Peyer's patch (tissue), 4 donors: ENCODE measurements around the gene ZNF774. TPM values are rescaled to one million over a fixed set of nuclear protein-coding genes. Genes with fewer than 3 reads are reported as not detected.

Experiments used
- DNase-seq, 3 donors: peaks; one replicate each; pipeline ENCODE4 v3.0.0-alpha.2; 2017 to 2019
- H3K27ac ChIP-seq, 4 donors: fragments of 200-600 bp; sonication (generic); one replicate each; pipeline ENCODE4 v1.5.1; 2016 to 2019
- H3K27me3 ChIP-seq, 2 donors: fragments of 200-600 bp; sonication (generic); one replicate each; pipeline ENCODE4 v1.5.1; 2019
- H3K36me3 ChIP-seq, 3 donors: fragments of 200-600 bp; sonication (generic); one replicate each; pipeline ENCODE4 v1.5.1; 2016 to 2019
- H3K4me1 ChIP-seq, 4 donors: fragments of 200-600 bp; sonication (generic); one replicate each; pipeline ENCODE4 v1.5.1; 2016 to 2019
- H3K4me3 ChIP-seq, 4 donors: fragments of 200-600 bp; sonication (generic); 1 replicate in 3 of 4; 2 replicates in 1 of 4; pipeline ENCODE4 v1.5.1; 2016 to 2019; ENCODE audit warnings: mild to moderate bottlenecking in 1 of 4
- H3K9me3 ChIP-seq, 4 donors: fragments of 200-600 bp; sonication (generic); one replicate each; pipeline ENCODE4 v1.5.1; 2016 to 2019; ENCODE audit warnings: mild to moderate bottlenecking in 1 of 4
- POLR2A ChIP-seq, 2 donors: fragments of 450-650 bp; IDR thresholded peaks; one replicate each; pipeline ENCODE4 v1.5.1; 2017; ENCODE audit warnings: antibody characterized with exemption in 2 of 2, mild to moderate bottlenecking in 2 of 2, moderate library complexity in 2 of 2
- total RNA-seq, 4 donors: library from RNA; depleted of rRNA; stranded (reverse); fragments of >200 nt; gene quantifications; one replicate each; pipeline ENCODE4 v1.1.0, GENCODE V29; 2016
- TF ChIP-seq, protein P1 (sequence below), 6 experiments: fragments of 450-650 bp in 4 of 6; fragments of 200-600 bp in 2 of 6; sonication (generic) in 1 of 6; IDR thresholded peaks; one replicate each; pipeline ENCODE4 v1.5.1; 2017 to 2019; ENCODE audit warnings: antibody characterized with exemption in 6 of 6, mild to moderate bottlenecking in 3 of 6, moderate library complexity in 1 of 6

ZNF774 gene
- total RNA-seq, 4 donors from 2014 or later = 4.0 to 11.7 (median 8.7) TPM

DNA sequence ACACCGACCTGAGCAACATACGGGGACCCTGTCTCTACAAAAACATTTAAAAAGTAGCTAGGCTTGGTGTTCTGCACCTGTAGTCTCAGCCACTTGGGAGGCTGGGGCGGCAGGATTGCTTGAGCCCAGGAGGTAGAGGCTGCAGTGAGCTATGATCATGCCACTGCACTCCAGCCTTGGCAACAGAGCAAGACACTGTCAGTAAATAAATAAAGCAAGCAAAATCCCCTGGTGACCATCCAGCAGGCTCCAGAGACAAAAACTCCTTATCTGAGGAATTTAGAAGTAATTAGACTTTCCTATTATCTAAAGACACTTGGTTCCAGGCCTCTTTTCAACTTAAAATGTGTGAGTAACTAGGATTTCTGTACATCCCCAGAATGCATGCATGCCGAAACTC is 29.5 kb upstream of the ZNF774 start:
- no peak overlapping the region for H3K27ac ChIP-seq
- TF ChIP-seq POLR2A (IDR thresholded peaks at IDR 0.05) = no peak
- TF ChIP-seq, protein P1, sequence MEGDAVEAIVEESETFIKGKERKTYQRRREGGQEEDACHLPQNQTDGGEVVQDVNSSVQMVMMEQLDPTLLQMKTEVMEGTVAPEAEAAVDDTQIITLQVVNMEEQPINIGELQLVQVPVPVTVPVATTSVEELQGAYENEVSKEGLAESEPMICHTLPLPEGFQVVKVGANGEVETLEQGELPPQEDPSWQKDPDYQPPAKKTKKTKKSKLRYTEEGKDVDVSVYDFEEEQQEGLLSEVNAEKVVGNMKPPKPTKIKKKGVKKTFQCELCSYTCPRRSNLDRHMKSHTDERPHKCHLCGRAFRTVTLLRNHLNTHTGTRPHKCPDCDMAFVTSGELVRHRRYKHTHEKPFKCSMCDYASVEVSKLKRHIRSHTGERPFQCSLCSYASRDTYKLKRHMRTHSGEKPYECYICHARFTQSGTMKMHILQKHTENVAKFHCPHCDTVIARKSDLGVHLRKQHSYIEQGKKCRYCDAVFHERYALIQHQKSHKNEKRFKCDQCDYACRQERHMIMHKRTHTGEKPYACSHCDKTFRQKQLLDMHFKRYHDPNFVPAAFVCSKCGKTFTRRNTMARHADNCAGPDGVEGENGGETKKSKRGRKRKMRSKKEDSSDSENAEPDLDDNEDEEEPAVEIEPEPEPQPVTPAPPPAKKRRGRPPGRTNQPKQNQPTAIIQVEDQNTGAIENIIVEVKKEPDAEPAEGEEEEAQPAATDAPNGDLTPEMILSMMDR (IDR thresholded peaks at IDR 0.05) = no peak

DNA sequence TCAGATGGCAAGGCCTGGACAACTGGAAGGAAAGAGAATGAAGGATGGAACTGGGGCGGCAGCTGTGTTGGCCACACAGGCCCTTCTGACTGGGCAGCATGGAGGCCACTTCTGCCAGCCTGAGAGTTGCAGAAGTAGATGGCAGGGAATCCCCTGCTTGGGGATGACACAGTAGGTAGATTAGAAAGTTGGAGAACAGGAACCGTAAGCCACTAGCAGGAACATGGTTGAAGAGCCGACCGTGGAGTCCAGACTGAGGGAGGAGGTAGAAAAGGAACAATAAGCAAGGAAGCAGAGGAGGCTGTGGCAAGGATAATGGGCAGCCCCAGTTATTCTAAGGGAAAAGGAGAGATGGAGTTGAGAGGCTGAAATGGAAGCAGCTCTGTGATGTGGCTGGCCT is 26.4 kb upstream of the ZNF774 start:
- Histone ChIP-seq H3K36me3 (no peaks in the 10 kb centered on the region), H3K4me1 (no peaks in the 10 kb centered on the region), H3K4me3 (no peak overlapping the region), H3K27ac (no peak overlapping the region), H3K9me3 (no peaks in the 10 kb centered on the region), H3K27me3 (no peaks in the 10 kb centered on the region)
- no peak for DNase-seq
- no peak for TF ChIP-seq POLR2A (IDR thresholded peaks at IDR 0.05)
- TF ChIP-seq, protein P1 (IDR thresholded peaks at IDR 0.05) = no peak

More for the DNA sequence above, 29.5 kb upstream of the ZNF774 start:
- no peak overlapping the region for H3K4me3 ChIP-seq
- H3K9me3 ChIP-seq = no peaks in the 10 kb centered on the region
- no peak for DNase-seq
- H3K4me1 ChIP-seq = peaks cover 0 to 8% (median 0%) of the 10 kb centered on the region in 4 donors
- no peaks in the 10 kb centered on the region for H3K27me3 ChIP-seq
- H3K36me3 ChIP-seq = no peaks in the 10 kb centered on the region

DNA sequence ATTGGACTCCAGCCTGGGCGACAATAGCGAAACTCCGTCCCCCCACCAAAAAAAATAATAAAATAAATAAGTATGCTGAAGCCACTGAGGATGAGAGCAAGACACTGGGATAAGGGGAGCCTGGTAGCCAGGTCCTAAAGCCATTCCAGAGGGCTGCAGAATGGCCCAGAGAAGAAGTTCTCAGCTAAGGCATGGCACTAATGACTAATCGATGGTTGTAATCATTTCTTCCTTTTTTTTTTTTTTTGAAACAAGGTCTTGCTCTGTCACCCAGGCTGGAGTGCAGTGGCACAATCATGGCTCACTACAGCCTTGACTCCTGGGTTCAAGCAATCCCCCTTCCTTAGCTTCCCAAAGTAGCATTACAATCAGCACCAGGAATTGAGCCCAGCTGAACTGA is 25.6 kb upstream of the ZNF774 start:
- DNase-seq = no peak
- no peaks in the 10 kb centered on the region for H3K36me3 ChIP-seq
- no peak overlapping the region for H3K4me3 ChIP-seq
- no peak overlapping the region for H3K27ac ChIP-seq
- H3K4me1 ChIP-seq = no peaks in the 10 kb centered on the region
- TF ChIP-seq POLR2A (IDR thresholded peaks at IDR 0.05) = no peak
- TF ChIP-seq, protein P1 (IDR thresholded peaks at IDR 0.05) = no peak
- H3K9me3 ChIP-seq = no peaks in the 10 kb centered on the region
- H3K27me3 ChIP-seq = no peaks in the 10 kb centered on the region

DNA sequence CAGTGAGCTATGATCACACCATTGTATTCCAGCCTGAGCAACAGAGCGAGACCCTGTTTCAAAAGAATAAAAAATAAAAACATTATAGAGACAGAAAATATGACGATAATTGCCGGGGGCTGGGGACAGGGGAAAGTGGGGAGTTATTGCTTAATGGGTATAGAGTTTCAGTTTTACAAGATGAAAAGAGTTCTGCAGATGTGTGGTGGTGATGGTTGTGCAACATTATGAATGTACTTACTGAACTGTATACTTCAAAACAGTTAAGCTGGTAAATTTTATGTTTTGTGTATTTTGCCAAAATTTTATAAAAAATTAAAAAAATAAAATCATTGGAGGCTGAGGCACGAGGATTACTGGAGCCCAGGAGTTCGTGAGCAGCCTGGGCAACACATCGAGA is 24.8 kb upstream of the ZNF774 start:
- Histone ChIP-seq H3K36me3 (no peaks in the 10 kb centered on the region), H3K9me3 (no peaks in the 10 kb centered on the region), H3K27ac (no peak overlapping the region), H3K27me3 (no peaks in the 10 kb centered on the region), H3K4me3 (no peak overlapping the region), H3K4me1 (no peaks in the 10 kb centered on the region)
- TF ChIP-seq, protein P1 (IDR thresholded peaks at IDR 0.05) = no peak
- no peak for TF ChIP-seq POLR2A (IDR thresholded peaks at IDR 0.05)
- no peak for DNase-seq

DNA sequence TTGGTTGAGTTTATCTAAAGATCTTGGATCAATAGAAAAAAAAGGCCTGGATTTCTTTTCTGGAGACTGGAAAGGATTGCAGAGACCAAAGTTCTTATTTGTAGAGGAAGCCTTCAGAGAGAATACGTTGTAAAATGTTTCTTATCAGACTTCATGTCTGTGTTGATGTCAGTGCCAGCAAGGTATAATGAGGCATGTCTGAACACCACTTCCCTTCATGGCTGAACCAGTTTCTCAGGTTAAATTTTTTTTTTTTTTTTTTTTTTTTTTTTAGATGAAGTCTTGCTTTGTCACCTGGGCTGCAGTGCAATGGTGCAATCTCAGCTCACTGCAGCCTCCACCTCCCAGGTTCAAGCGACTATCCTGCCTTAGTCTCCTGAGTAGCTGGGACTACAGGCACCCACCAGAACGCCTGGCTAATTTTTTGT is 17.8 kb upstream of the ZNF774 start:
- no peak overlapping the region for H3K4me3 ChIP-seq
- H3K9me3 ChIP-seq = no peaks in the 10 kb centered on the region
- no peaks in the 10 kb centered on the region for H3K36me3 ChIP-seq
- no peaks in the 10 kb centered on the region for H3K27me3 ChIP-seq
- H3K27ac ChIP-seq = peak overlapping the region in 2 of 4 donors; percentile 26 to 64
- peaks cover 0 to 12% (median 0%) of the 10 kb centered on the region in 4 donors for H3K4me1 ChIP-seq
- TF ChIP-seq POLR2A (IDR thresholded peaks at IDR 0.05) = no peak
- TF ChIP-seq, protein P1 (IDR thresholded peaks at IDR 0.05) = no peak
- DNase-seq = peak in 1 of 3 donors; percentile 50

DNA sequence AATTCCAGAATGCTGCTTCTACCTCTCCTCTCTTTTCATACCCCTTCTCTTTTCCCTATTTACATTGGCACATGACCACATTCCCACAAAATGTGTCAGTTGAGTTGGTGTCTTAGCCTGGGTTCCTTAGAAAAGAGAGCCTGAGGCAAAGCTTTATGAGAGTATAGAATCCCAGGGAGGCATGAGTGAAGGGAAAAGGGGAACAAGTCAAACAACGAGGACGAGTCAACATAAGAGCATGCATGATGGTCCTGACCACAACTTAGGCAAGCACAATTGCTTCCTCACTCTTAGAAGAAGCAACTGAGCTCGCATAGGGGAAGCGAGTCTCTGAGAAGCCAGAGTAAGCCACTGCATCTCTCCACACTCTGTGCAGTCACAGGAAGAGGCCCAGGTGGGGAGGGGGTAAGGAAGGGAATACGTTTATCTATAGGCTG is 15.4 kb upstream of the ZNF774 start:
- no peaks in the 10 kb centered on the region for H3K27me3 ChIP-seq
- DNase-seq = peak in 2 of 3 donors; percentile 20 to 50
- TF ChIP-seq, protein P1 (IDR thresholded peaks at IDR 0.05) = no peak
- TF ChIP-seq POLR2A (IDR thresholded peaks at IDR 0.05) = no peak
- no peak overlapping the region for H3K4me3 ChIP-seq
- no peak overlapping the region for H3K27ac ChIP-seq
- no peaks in the 10 kb centered on the region for H3K36me3 ChIP-seq
- H3K4me1 ChIP-seq = peaks cover 0 to 12% (median 0%) of the 10 kb centered on the region in 4 donors
- no peaks in the 10 kb centered on the region for H3K9me3 ChIP-seq
